GM19099 (cell line): ENCODE measurements around the gene SART1.

Experiments used
- POLR2A ChIP-seq: IDR thresholded peaks from 3 replicates; pipeline ENCODE4 v1.6.1; 2011; ENCODE audit warnings: low read depth; ENCODE audit not compliant: insufficient read length; ENCODE audit errors: extremely low read depth

The SART1 gene

DNA sequence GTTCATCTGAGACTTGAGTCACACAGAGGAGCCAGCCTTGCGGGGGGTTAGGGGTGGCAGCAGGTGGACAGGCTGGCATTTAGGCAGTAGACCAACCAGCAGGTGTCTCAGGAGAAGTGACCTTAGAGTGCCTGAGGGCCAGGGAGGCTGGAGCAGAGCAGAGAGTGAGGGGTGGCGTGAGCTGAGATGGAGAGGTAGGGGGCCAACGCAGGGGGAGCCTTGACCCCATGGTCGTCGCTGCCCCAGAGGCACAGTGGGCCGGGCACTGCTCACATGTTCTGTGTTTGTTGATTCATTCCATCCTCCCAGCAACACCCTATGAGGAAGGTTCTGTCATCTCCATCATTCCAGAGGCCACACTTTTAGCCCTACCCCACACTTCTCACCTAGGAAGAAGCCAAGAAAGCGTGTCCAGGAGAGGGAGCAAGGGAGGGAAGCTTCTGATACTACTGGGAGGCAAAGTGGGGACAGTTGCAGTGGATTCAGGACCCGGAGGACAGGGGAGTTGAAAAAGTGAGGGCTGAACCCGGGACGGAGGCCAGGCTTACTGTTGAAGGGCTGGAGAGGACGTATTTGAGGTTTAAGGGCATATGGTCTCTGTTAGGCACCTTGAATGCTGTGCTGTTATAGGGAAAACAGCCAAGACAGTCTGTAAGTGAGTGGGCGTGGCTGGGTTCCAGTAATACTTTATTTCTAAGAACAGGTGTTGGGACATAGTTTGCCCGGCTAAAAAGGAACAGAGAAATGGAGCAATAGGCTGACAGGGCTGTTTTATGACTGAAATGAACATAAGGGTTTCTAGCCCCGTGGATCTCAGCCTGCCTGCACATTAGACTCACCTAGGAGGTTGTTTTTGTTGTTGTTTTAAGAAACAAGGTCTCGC is 7.3 kb downstream of the SART1 start:
- no peak for TF ChIP-seq POLR2A

DNA sequence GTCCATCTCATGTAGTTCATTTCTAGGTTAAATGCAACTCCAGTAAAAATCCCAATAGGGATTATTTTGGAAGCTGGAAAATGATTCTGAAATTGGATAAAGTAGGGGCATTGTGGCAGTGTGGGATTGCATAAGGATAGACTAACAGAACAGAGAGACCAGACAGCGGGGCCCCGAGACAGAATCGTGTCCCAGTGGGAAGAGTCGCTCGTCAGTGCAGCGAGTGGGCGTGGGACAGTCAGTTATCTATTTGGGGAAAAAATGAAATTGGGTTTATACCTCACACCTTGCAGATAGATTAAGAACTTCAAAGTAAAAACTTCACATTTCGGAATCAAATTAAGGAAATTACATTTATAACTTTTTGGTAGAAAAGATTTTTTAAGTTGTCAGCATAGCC is 10.6 kb downstream of the SART1 start:
- no peak for TF ChIP-seq POLR2A

DNA sequence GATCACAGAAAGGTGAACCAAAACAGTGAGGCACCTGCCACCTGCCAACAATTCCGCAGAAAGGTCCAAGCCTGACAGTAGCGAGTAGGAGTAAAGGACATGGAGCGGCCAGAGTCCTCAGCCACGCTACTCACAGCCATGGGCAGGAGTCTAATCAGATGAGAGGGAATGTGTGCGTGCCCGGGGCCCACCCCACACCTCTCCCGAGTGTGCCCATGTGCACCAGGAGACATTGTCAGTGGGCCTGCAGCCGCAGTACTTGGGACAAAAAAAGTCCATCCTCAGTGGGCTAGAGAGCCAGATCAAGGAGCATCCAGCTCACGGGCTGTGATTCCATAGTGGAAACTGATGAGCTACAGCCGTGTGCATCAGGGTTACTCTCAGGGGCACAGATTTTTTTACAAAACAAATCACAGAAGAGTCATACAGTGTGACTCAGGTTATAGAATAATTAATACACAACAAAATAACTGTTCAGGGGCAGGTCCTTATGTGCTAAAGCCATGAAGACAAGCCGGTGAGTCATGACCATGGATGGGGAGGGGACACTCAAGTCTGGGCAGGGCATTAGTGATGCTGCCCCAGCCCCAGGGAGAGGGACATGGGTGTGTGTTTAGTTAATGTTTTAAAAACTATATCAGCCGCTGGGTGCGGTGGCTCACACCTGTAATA is 12.0 kb downstream of the SART1 start:
- TF ChIP-seq POLR2A, result no peak

DNA sequence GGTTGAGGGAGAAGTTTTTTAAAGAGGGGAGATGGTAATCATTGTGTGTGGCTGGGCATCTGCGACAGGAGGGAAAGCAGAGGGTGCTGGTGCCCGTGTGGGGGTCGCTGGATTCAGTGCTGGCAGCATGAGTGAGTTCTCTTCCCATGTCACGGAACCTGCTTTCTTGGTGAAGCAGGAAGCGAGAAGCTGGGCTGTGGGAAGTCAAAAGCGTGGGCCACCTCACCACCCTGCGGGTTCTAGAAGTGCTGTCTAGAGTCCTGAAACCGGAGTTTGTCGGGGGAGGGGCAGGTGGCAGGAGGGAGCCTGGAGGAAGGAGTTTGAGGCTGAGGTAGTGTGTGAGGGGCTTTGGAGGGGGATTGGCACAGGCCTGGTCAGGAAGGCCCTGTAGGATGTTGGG is 14.2 kb downstream of the SART1 start:
- no peak for TF ChIP-seq POLR2A

DNA sequence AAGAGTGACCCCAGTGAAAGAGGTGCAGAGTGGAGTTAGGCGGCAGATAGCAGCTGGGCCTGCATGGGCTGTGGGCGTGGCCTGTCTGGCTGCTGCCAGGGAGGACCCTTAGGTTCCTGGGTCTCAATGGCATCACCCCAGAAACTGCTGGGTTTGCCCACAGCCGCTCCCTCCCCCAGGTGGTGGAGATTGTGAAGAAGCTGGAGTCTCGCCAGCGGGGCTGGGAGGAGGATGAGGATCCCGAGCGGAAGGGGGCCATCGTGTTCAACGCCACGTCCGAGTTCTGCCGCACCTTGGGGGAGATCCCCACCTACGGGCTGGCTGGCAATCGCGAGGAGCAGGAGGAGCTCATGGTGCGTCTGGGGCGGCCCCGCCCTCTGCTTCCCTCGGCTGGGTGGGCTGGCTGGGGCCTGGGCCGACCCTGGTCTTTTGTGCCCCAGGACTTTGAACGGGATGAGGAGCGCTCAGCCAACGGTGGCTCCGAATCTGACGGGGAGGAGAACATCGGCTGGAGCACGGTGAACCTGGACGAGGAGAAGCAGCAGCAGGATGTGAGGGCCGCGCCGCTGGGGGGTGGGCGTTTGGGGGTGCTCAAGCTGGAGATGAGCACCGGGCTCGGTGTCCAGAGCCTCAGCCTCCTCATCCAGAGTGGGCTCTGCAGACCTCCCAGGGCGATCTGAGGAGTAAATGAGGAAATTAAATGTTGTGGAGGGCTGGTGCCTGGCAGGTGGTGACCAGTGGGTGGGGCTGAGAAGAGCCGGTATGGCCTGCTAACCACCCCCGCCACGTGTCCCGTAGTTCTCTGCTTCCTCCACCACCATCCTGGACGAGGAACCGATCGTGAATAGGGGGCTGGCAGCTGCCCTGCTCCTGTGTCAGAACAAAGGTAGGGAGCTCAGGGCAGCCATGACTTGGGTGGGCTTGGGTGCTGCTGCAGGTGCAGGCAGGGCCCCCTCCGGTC is 15.0 kb downstream of the SART1 start:
- TF ChIP-seq POLR2A, result no peak

DNA sequence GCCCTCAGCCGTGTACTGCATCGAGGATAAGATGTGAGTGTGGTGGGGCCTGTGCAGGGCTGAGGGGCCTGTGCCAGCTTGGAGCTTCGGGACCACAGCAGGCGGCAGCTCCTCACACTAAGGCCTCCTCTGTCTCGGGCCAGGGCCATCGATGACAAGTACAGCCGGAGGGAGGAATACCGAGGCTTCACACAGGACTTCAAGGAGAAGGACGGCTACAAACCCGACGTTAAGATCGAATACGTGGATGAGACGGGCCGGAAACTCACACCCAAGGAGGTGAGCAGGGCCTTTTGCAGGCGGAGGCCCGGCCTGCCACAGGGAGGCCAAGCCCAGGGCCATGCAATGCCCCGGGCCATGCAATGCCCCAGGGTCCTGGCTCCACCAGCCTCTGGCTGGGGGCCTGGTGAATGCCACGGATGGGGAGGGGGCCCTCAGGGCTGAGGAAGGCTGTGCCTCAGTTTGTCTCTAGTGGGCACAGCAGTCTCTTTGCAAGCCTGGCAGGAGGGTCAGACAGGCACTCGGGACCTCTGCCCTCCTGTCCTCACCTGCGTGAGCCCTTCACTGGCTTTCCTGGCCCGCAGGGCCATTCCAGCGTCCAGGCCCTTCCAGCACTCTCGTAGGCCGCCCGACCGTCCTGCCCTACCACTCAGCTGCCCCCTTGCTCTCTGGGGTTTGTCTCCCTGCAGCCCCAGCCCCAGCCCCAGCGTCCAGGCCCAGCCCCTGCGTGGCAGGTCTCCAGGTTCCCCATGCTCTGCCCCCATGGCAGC is 16.3 kb downstream of the SART1 start:
- no peak for TF ChIP-seq POLR2A

DNA sequence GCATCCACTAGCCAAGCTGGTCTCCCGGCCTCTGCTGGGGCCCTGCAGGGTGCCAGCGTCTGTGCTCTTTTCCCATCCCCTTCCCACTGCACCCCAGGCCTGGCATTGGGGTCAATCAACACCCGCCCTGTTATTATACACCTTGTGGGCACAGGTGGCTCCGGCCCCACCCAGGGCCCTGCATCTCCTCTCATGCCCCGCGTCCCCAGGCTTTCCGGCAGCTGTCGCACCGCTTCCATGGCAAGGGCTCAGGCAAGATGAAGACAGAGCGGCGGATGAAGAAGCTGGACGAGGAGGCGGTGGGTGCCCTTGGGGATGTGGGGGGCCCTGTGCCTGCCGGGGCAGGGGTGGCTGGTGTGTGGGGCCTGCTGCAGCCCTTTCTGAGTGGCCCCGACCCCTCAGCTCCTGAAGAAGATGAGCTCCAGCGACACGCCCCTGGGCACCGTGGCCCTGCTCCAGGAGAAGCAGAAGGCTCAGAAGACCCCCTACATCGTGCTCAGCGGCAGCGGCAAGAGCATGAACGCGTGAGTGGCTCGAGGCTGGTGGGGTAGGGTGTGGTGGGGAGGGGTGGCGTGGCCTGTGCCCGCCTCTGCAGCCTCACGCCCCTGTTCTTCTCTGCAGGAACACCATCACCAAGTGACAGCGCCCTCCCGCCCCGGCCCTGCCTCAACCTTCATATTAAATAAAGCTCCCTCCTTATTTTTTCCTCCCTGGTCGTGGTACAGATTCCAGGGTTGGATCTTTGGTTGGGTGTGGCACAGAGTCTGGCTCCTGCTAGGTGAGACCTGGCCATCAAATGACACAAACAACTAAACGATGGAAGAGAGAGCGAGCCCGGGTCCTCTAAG is 17.1 kb downstream of the SART1 start:
- no peak for TF ChIP-seq POLR2A

DNA sequence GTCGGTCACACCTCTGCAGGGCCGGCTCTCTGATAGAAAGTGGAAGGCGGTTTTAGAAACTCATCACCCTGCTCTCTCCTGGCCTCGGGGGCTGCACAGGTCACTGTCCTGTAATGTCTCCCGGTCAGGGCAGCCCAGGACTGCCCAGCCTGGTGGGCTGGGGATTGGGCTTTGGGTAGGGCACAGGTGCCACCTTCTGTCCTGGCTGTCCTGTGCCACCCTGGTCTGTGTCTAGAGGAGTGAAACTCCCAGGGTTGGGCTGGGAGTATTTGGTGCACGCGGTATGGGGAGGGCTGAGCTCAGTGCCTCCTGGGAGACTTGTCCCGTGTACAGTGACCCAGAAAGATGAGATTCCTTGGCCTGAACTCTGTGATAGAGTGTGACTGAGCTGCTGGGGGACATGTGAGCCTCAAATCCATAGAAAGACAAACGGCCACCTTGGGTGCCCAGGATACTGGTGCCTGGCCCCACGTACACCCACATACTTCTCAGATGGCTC is 17.8 kb downstream of the SART1 start:
- no peak for TF ChIP-seq POLR2A

DNA sequence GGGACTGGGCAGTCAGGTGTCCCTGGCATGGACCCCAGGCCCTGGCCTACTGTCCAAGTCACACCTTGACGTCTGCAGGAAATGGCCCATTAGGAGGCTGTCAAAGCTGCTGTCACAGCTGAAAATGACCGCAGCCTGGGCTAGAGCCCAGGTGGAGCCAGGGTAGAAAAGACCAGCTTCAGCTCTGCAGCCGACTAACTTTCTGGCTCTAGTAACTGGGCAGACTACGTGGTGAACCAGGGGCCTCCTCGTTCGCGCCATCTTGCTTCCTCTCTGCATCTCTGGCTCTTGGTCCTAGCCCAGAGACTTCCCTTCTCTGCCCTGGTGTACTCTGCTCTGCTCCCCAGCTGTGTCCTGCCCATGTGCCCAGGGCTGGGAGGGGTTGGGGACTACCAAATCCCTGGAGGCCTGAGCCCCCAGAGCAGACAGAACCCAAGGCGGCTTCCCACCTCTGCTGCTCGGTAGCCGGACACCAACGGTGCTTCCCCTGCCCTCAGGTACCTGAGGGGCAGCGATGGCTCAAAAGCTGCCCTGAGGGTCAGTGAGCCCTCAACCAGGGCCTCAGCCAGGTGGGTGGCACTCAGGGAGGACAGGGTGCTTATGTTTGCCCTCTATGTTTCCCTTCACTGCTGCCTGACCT is 19.7 kb downstream of the SART1 start:
- TF ChIP-seq POLR2A, result no peak

DNA sequence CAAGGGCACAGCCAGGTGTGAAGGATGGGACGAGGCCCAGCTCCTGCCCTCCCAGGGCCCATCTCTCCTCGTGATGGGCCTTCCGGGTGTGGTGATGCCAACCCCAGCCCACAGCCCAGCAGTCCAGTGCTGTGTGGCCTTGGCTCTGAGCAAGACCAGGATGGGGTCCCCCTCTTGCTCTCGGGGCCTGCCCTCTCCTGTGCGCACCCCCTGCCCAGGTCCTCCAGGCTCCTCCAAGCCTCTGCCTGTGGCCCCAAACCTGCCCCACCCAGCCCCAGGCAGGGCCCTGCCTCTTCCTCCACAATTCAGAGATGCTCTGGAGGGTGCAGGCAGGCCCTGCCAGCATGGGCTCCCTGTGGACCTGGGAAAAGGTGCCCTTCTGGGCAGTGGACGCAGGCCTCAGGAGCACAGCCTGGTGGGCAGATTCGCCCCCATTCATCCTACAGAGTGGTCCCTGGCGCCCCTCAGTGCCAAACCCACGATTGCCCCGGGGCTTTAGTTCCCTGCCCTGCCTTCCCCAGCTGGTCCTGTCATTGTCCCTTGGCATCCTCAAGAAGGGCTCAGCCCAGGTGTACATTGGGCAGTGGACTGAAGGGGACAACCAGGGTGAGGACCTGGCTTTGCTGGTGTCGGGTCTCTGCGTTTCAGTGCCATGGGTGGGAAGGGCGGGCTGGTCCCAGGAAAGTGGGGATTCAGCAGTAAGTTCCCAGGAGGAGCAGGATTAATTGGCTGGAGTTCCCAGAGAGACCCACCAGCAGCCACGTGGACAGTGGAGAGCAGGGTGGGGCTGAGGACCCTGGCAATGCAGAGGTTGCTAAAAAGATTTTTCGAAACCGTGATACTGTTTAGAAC is 20.7 kb downstream of the SART1 start:
- TF ChIP-seq POLR2A, result no peak

DNA sequence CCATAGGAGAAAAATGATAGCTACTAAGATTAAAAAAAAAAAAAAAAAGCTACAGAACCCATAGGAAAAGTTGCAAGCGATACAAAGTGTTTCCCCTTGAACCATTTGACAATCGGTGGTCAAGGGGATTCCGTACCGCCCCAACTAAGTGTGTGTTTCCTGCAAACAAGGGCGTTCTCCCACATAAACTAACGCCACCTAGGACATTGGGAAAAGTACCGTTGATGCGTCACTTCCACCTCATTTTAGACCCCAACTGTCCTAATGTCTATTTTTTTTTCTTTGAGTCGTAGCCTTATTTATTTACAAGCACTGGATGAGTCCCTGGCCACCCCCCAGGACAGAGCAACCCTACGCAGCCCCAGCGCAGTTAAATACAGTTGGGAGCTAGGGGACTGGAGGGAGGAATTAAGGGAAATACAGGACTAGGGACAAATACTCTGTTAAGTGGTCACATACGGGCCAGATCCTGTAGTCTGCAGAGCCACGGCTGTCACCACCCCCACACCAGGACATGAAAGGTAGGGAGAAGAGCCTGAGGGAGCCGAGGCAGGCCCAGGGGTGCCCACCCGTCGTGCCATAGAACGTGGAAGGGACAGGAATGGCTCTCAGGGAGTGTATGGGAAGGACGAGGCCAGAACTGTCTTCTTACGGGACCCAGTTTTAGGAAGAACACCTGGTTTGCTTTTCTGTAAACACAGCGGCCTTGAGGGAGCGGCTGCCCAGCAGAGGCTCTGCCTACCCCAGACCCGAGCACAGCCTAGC is 21.5 kb downstream of the SART1 start:
- TF ChIP-seq POLR2A, result no peak
